HG03520 (cell line): ENCODE measurements around the gene SEMA5A.

ENCODE experiments used
- ATAC-seq: cut with Tn5 transposase; IDR thresholded peaks from one replicate; pipeline ENCODE4 v1.9.1; 2021; ENCODE audit warnings: mild to moderate bottlenecking, moderate library complexity; ENCODE audit not compliant: unreplicated experiment

Gene SEMA5A

GRCh38 chr5:9046756-9047481, 499.0 kb downstream of the SEMA5A start:
- no peak for ATAC-seq

GRCh38 chr5:9045946-9046345, 499.9 kb downstream of the SEMA5A start:
- no peak for ATAC-seq

DNA sequence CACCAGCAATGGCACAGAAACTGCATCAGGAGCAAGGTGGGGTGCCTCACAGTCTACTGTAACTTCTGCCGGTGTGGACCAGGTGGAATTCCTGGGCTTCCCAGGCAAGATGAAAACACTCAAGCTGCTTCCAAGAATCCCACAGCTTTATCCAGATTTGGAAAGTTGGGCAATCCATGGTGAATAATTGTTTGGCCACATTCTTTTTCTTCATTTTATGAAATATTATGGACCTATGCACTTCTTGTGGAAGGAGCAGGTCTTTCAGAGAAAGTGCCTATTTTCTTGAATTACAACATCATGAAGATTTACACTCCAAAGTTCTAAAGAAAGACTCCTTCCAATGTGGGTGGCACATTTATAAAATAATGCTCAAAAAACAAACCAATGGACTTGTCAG, 503.6 kb downstream of the SEMA5A start:
- no peak for ATAC-seq

DNA sequence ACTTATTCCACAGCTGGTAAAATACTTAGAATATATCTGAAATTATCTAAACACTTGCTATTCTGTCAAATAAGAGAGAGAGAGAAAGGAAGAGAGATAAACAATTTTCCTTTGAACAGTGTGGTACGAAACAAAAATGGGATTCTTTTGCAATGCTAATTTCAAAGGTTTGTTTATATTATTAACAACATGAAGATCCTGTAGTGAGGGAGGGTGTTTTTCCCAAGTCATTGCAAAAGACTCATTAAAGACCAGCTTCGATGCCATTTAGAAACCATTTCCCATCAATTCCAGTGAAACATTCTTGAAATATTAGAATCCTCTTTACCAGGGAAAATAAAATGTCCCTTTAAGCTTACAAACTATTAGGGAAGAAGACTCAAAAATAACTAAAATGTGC, 505.4 kb downstream of the SEMA5A start:
- ATAC-seq: no peak

- ATAC-seq: no peak
These were observed 508.8 kb downstream of the SEMA5A start for GRCh38 chr5:9037048-9037447.

GRCh38 chr5:9035346-9035745, 510.5 kb downstream of the SEMA5A start:
- ATAC-seq: no peak

DNA sequence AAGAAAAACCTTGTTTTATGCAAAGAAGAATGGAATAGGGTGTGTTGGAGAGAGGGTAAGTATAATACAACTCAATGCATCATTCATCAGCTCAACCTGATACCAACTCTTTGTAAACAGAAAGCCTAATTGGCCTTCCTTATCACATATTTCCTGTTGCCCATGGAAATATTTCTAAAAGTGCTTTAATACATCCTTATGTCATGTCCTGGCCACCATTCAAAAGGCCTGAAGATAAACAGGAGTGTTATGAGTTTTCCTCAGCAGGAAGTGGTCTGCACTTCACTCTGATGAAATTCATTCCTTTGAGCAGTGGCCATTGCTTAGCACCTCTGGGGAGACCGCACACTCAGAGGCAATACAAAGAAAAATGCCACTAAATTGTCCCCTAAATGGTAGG, 511.2 kb downstream of the SEMA5A start:
- no peak for ATAC-seq

DNA sequence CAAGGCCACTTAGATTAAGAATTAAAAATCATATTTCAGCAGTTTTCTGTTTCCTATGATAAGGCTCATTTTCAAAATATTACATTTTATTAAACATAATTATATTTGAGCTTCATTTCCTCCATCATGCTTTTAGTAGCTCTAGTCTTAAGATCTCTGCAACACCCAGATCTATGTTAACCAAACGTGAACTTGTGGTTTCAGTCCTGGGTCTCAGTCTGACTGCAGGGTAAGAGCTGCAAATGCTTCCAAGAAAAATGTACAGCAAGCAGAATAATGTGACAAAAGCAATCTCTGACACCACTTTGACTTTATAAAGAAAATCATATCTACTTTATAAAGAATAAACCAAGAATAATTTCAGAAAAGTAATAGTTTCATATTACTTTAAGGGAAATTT, 512.4 kb downstream of the SEMA5A start:
- ATAC-seq: no peak

- ATAC-seq: no peak
These were observed 519.9 kb downstream of the SEMA5A start for GRCh38 chr5:9025942-9026341.

DNA sequence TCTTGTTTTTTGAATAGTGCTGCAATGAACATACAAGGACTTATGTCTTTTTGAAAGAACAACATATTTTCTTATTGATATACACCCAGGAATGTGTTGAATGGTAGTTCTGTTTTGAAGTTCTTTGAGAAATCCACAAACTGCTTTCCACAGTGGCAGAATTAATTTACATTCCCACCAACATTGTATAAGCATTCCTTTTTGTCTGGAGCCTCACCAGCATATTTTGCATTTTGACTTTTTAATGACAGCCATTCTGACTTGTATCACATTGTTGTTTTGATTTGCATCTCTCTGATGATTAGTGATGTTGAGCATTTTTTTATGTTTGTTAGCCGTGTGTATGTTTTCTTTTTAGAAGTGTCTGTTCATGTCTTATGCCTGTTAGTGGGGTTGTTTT, 524.9 kb downstream of the SEMA5A start:
- no peak for ATAC-seq

- ATAC-seq: no peak
These were observed 530.0 kb downstream of the SEMA5A start for GRCh38 chr5:9015937-9016270.

DNA sequence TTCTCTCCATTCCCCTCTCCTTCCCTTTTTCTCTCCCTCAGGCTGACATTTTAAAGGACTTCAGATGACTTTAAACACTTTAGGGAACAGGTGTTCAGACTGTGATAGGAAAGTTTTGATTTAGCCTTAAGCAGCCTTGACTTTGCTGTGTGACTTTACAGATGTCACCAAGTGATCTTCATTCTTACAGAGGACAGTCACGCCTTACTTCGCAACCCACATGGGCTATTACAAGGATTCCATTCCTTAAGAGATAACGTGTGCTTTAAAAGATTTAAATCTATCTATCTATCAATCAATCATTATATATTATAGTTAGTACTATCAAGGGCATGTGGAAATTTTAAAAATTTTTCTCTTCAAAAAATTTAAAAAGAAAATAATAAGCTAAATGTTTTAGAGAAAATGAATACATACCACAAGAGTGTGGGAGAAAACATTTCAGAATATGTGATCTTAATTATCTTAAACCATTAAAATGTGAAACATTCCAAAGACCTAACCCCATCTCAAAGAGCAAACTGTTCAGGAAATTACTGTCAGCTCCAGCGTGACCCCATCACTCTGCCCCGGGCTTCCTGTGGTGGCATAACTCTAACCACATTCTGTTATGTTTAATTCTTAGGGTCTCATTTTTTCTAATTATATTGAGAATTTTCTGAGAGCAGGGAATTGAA, 530.5 kb downstream of the SEMA5A start:
- no peak for ATAC-seq

DNA sequence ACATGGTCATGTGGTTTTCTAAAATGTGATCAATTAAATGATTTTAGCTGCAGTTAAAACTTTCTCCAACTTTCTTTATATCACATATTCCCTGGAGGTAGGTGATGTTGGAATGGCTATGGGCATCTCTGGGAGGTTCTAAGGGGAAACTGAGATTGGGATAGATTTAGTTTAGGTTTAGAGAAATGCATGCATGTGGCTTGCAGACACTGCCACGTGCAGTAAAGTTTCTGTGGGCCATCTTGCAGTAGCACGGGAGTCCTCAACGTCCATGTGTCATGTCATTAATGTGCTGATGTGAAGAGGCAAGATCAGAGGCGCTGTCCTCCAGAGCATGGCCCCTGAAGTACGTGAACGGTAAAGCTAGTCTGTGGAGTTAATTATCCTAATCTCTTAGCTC, 532.7 kb downstream of the SEMA5A start:
- ATAC-seq: no peak

DNA sequence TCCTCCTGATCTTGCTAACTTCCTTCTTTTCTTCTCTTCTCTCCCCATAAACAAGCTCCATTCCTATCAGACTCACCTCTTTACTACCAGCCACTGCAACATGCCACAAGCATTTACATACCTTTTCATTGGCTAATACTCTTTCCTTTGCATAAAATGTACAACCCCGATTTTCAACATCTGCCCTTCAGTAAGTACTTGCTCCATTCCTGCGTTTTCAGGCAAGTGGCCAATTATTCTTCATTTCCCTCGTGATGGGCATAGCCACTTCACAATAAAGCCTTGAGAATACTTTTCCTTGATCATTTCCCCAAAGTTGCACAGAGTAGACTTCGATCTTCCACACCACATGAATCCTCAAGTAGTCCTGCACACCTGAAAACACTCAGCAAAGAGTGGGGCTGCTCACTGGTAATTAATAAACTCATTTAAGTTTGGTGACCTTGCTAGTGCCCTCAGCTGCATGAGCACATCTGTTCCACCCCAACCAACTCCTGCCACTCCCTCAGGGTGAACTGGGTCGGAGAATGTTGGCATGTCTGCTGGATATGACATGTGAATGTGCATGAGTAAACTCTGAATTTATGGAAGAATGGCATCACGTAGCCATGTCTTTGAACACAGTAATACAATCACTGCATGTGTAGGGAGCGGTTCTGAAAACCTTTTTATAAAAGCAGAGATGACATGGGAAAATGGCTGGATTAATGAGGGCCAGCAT, 535.8 kb downstream of the SEMA5A start:
- no peak for ATAC-seq

DNA sequence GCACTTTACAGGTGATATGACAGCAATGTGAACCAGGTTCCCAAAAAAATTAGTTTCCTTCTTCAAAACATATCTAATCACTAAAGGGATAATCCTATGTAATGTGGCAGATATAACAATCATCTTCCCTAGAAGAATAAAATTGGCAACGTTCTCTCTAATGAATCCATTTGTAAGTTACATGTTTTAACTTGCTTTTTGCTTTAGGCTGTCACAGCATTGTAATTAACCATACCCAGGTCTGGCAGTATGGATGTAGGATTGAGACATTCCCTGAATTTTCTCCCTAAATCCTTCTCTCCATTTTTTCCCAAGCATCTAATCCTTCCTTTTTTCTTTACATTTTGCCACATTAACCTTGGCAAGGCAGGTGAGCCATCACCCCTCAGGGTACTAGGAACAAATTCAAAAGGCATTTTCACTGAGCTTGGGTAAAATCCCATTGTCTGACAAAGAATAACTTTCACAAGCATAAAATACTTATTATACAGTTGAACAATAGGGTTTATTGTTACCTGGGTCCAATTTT, 548.3 kb downstream of the SEMA5A start:
- no peak for ATAC-seq

DNA sequence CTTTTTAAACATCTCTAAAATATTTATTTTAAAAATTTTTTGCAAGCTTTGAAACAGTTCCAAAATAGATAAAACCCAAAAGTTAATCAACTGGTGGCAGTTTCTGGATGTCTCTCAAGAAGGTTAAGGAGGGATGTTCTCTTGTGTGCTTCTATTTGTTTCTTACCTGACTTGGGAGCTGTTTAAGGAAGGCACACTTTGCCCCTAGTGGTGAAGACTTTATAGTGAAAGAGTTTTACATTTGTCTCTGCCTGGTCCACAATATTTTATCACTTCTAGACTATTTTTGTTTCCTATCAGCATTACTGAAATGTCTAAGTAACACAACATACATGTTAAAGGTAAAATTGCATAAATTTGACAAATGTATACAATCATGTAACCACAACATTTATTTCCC, 552.8 kb downstream of the SEMA5A start:
- ATAC-seq: no peak
